OCI-LY1 (cell line): ENCODE results near the gene COQ5.

Experiments
- EZH2 ChIP-seq: fragments of 200-600 bp; sonication (generic), shearing (Covaris generic); IDR thresholded peaks from 2 replicates; pipeline ENCODE4 v1.8.0; 2017; ENCODE audit warnings: borderline replicate concordance, mixed run types, mild to moderate bottlenecking, antibody characterized with exemption, low read length, moderate library complexity, mixed read lengths
- TF ChIP-seq, protein P1 (sequence below): fragments of 200-600 bp; sonication (generic), shearing (Covaris generic); IDR thresholded peaks from 2 replicates; pipeline ENCODE4 v1.5.1; 2017; ENCODE audit warnings: mild to moderate bottlenecking, antibody characterized with exemption, low read length, moderate library complexity, mixed read lengths

DNA sequence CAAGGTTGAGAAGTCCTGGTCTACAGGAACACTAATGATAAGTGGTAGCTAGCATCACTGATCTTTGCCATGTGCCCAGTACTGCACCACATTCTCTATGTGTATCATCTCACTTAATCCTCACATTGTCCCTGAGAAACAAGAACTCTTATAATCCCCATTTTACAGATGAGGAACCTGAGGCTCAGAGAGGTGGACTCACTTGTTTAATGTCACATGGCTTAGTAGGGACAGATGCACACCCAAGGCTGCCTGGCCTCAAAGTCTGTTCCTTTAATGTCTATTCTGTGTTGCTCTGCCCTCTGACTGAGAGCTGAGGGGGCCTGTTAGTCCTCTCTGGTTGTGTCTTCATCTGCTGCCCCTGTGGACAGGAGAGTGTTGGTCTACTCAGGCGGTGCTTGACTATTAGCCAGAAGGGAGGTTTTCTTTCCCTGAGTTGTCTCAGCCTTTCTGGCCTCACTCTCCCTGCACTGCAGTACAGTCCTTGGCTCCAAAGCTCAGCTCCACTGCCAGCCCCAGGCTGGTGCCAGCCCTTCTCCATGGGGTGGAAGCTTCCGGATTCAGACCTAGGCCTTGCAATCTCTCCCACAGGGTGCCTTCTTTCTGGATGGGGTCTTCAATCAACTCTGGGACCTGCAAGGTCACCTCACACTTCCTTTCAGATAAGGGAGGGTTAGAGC is 38.0 kb downstream of the COQ5 start:
- TF ChIP-seq, protein P1, sequence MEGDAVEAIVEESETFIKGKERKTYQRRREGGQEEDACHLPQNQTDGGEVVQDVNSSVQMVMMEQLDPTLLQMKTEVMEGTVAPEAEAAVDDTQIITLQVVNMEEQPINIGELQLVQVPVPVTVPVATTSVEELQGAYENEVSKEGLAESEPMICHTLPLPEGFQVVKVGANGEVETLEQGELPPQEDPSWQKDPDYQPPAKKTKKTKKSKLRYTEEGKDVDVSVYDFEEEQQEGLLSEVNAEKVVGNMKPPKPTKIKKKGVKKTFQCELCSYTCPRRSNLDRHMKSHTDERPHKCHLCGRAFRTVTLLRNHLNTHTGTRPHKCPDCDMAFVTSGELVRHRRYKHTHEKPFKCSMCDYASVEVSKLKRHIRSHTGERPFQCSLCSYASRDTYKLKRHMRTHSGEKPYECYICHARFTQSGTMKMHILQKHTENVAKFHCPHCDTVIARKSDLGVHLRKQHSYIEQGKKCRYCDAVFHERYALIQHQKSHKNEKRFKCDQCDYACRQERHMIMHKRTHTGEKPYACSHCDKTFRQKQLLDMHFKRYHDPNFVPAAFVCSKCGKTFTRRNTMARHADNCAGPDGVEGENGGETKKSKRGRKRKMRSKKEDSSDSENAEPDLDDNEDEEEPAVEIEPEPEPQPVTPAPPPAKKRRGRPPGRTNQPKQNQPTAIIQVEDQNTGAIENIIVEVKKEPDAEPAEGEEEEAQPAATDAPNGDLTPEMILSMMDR, result no peak
- TF ChIP-seq EZH2, result no peak
